H9 (cell line): ENCODE measurements around the gene SCAP. TPM values are rescaled to one million over a fixed set of nuclear protein-coding genes. Genes with fewer than 3 reads are reported as not detected.

Experiments used
- DNase-seq: peaks from one replicate; pipeline ENCODE4 v3.0.0-alpha.2; 2017
- H2AFZ ChIP-seq: one replicate; pipeline ENCODE4 v1.6.1; 2013; ENCODE audit warnings: mild to moderate bottlenecking, low read length, control low read depth, moderate library complexity
- H2AK5ac ChIP-seq: 2 replicates; pipeline ENCODE4 v1.6.1; 2013; ENCODE audit warnings: low read length, control low read depth, mixed read lengths; ENCODE audit not compliant: insufficient read length
- H2BK120ac ChIP-seq: one replicate; pipeline ENCODE4 v1.6.1; 2013; ENCODE audit warnings: low read depth, mild to moderate bottlenecking, low read length, control low read depth, inconsistent platforms; ENCODE audit not compliant: poor library complexity, severe bottlenecking
- H2BK12ac ChIP-seq: 2 replicates; pipeline ENCODE4 v1.6.1; 2013; ENCODE audit warnings: low read length, control low read depth, mixed read lengths, low read depth; ENCODE audit not compliant: insufficient read length
- H2BK15ac ChIP-seq: 2 replicates; pipeline ENCODE4 v1.6.1; 2013; ENCODE audit warnings: low read depth, low read length, control low read depth
- H2BK20ac ChIP-seq: one replicate; pipeline ENCODE4 v1.6.1; 2013; ENCODE audit warnings: low read depth, mild to moderate bottlenecking, low read length, control low read depth, inconsistent platforms; ENCODE audit not compliant: poor library complexity, severe bottlenecking
- H2BK5ac ChIP-seq: 2 replicates; pipeline ENCODE4 v1.6.1; 2013; ENCODE audit warnings: low read length, control low read depth, mixed read lengths; ENCODE audit not compliant: insufficient read length
- H3K14ac ChIP-seq: 2 replicates; pipeline ENCODE4 v1.6.1; 2013; ENCODE audit warnings: low read length, control low read depth; ENCODE audit not compliant: insufficient read depth
- H3K18ac ChIP-seq: 2 replicates; pipeline ENCODE4 v1.6.1; 2013; ENCODE audit warnings: low read depth, mild to moderate bottlenecking, mixed read lengths, low read length, control low read depth; ENCODE audit not compliant: insufficient read length
- H3K23ac ChIP-seq: 2 replicates; pipeline ENCODE4 v1.6.1; 2013; ENCODE audit warnings: low read length, control low read depth, mixed read lengths, low read depth; ENCODE audit not compliant: insufficient read length
- H3K23me2 ChIP-seq: 2 replicates; pipeline ENCODE4 v1.6.1; 2013; ENCODE audit warnings: low read depth, mild to moderate bottlenecking, mixed read lengths, low read length, control low read depth; ENCODE audit not compliant: insufficient read length, poor library complexity, severe bottlenecking
- H3K27ac ChIP-seq: 2 replicates; pipeline ENCODE4 v1.5.1; 2013; ENCODE audit warnings: low read length, control low read depth, mixed read lengths, low read depth; ENCODE audit not compliant: insufficient read length
- H3K27me3 ChIP-seq: 2 replicates; pipeline ENCODE4 v1.6.1; 2013; ENCODE audit warnings: low read length, control low read depth, inconsistent platforms; ENCODE audit not compliant: insufficient read depth
- H3K4ac ChIP-seq: 2 replicates; pipeline ENCODE4 v1.6.1; 2013; ENCODE audit warnings: low read depth, mild to moderate bottlenecking, control low read depth, inconsistent platforms, low read length, moderate library complexity
- H3K4me1 ChIP-seq: 2 replicates; pipeline ENCODE4 v1.6.1; 2013; ENCODE audit warnings: low read length, control low read depth, inconsistent platforms; ENCODE audit not compliant: insufficient read depth
- H3K4me2 ChIP-seq: 2 replicates; pipeline ENCODE4 v1.6.1; 2013; ENCODE audit warnings: low read length, control low read depth, mixed read lengths; ENCODE audit not compliant: insufficient read length, insufficient read depth
- H3K56ac ChIP-seq: 2 replicates; pipeline ENCODE4 v1.6.1; 2013; ENCODE audit warnings: low read depth, mild to moderate bottlenecking, mixed read lengths, low read length, control low read depth; ENCODE audit not compliant: insufficient read length
- H3K79me1 ChIP-seq: 2 replicates; pipeline ENCODE4 v1.6.1; 2013; ENCODE audit warnings: low read depth, mild to moderate bottlenecking, moderate library complexity, low read length, control low read depth, inconsistent platforms; ENCODE audit not compliant: insufficient read depth, poor library complexity, severe bottlenecking
- H3K79me2 ChIP-seq: 2 replicates; pipeline ENCODE4 v1.6.1; 2013; ENCODE audit warnings: low read length, control low read depth, inconsistent platforms; ENCODE audit not compliant: insufficient read depth
- H3K9ac ChIP-seq: 2 replicates; pipeline ENCODE4 v1.6.1; 2013; ENCODE audit warnings: low read length, control low read depth, mixed read lengths; ENCODE audit not compliant: insufficient read length; ENCODE audit errors: extremely low read depth
- H3K9me3 ChIP-seq: one replicate; pipeline ENCODE4 v1.6.1; 2013; ENCODE audit warnings: low read depth, low read length, inconsistent platforms; ENCODE audit not compliant: control insufficient read depth
- H3T11ph ChIP-seq: one replicate; pipeline ENCODE4 v1.6.1; 2013; ENCODE audit warnings: mild to moderate bottlenecking, low read length, control low read depth, inconsistent platforms
- H4K20me1 ChIP-seq: one replicate; pipeline ENCODE4 v1.6.1; 2013; ENCODE audit not compliant: control insufficient read depth, insufficient read length, insufficient read depth
- H4K5ac ChIP-seq: 2 replicates; pipeline ENCODE4 v1.6.1; 2013; ENCODE audit warnings: low read depth, mild to moderate bottlenecking, mixed read lengths, low read length, control low read depth; ENCODE audit not compliant: insufficient read length
- H4K8ac ChIP-seq: replicated peaks from 2 replicates; pipeline ENCODE4 v1.6.1; 2013; ENCODE audit warnings: low read length, control low read depth, mixed read lengths, low read depth; ENCODE audit not compliant: insufficient read length
- H4K91ac ChIP-seq: 2 replicates; pipeline ENCODE4 v1.6.1; 2013; ENCODE audit warnings: low read depth, mild to moderate bottlenecking, moderate library complexity, mixed read lengths, low read length, control low read depth; ENCODE audit not compliant: insufficient read length
- H3K27ac Mint-ChIP-seq, 3 experiments: 2 replicates in 2 of 3; 3 replicates in 1 of 3; pipeline ENCODE4 v1.8.0; 2020 to 2021; ENCODE audit warnings: mixed read lengths in 3 of 3, mild to moderate bottlenecking in 1 of 3, moderate library complexity in 1 of 3
- H3K27me3 Mint-ChIP-seq: 2 replicates; pipeline ENCODE4 v1.8.0; 2021; ENCODE audit warnings: low read depth, mild to moderate bottlenecking, moderate library complexity, mixed read lengths
- H3K36me3 Mint-ChIP-seq, 3 experiments: 2 replicates in 2 of 3; 3 replicates in 1 of 3; pipeline ENCODE4 v1.8.0; 2020 to 2021; ENCODE audit warnings: low read depth in 3 of 3, mixed read lengths in 3 of 3; ENCODE audit not compliant: insufficient read depth in 1 of 3
- H3K4me1 Mint-ChIP-seq, 2 experiments: 2 replicates each; pipeline ENCODE4 v1.8.0; 2020; ENCODE audit warnings: mixed read lengths in 2 of 2
- H3K4me3 Mint-ChIP-seq, 2 experiments: 2 replicates in 1 of 2; 3 replicates in 1 of 2; pipeline ENCODE4 v1.8.0; 2020 to 2021; ENCODE audit warnings: mild to moderate bottlenecking in 2 of 2, mixed read lengths in 2 of 2, moderate library complexity in 1 of 2
- H3K9me3 Mint-ChIP-seq, 2 experiments: 2 replicates in 1 of 2; 3 replicates in 1 of 2; pipeline ENCODE4 v1.8.0; 2020; ENCODE audit warnings: mild to moderate bottlenecking in 2 of 2, mixed read lengths in 2 of 2, moderate library complexity in 1 of 2
- CTCF ChIP-seq: fragments of 200-600 bp; sonication (generic); conservative IDR thresholded peaks from 3 replicates; pipeline ENCODE4 v1.8.0; 2021; ENCODE audit warnings: antibody characterized with exemption, mild to moderate bottlenecking
- WGBS: extraction: QIAGEN DNeasy Blood & Tissue Kit; methylation state at CpG from one replicate; pipeline ENCODE4 v1.1.7; 2013; ENCODE audit warnings: missing lambda C conversion rate, low lambda C conversion rate, mixed read lengths; ENCODE audit not compliant: insufficient read length; ENCODE audit errors: extremely low coverage; 5-methylcytosine and 5-hydroxymethylcytosine counted together
- total RNA-seq: library from RNA; stranded (reverse); gene quantifications from 2 replicates; pipeline ENCODE4 v1.2.1, GENCODE V29; 2021

SCAP gene
- total RNA-seq, 1 experiment from 2014 or later: 104 TPM

DNA sequence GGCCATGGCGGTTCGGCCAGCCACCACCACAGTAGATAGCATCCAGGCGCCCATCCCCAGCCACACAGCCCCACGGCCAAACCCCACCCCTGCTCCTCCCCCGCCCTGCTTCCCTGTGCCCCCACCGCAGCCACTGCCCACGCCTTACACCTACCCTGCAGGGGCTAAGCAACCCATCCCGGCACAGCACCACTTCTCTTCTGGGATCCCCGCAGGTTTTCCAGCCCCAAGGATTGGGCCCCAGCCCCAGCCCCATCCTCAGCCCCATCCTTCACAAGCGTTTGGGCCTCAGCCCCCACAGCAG is 65.4 kb downstream of the SCAP start:
- H3K4me1 Mint-ChIP-seq: peaks cover 0 to 2% of the 10 kb centered on the region in 2 experiments; a peak in 2 of 4 replicates
- H3T11ph ChIP-seq: no peak overlapping the region
- H3K4me3 Mint-ChIP-seq: no peak overlapping the region
- H2BK120ac ChIP-seq: no peak overlapping the region
- H3K23ac ChIP-seq: no peak overlapping the region
- no peak overlapping the region for H3K4ac ChIP-seq
- no peaks in the 10 kb centered on the region for H4K20me1 ChIP-seq
- H2BK12ac ChIP-seq: no peak overlapping the region
- H3K4me2 ChIP-seq: no peak overlapping the region
- no peaks in the 10 kb centered on the region for H3K79me1 ChIP-seq
- H3K23me2 ChIP-seq: no peaks in the 10 kb centered on the region
- H2AFZ ChIP-seq: no peak overlapping the region
- H4K8ac ChIP-seq: no peak overlapping the region
- H3K36me3 Mint-ChIP-seq: peaks cover 26 to 62% (median 54%) of the 10 kb centered on the region in 3 experiments
- no peak for DNase-seq
- no peak overlapping the region for H4K91ac ChIP-seq
- no peak overlapping the region for H2BK15ac ChIP-seq
- no peaks in the 10 kb centered on the region for H3K9me3 Mint-ChIP-seq
- H3K9ac ChIP-seq: no peak overlapping the region
- TF ChIP-seq CTCF: no peak
- H3K27ac Mint-ChIP-seq: no peak overlapping the region
- no peaks in the 10 kb centered on the region; the same call in 1 of the 2 replicates for H3K27me3 Mint-ChIP-seq
- no CpG with 5 or more reads among the region's 10 CpGs for WGBS
- H3K79me2 ChIP-seq: no peaks in the 10 kb centered on the region
- no peak overlapping the region for H4K5ac ChIP-seq
- H3K27ac ChIP-seq: no peak overlapping the region
- H3K4me1 ChIP-seq: no peaks in the 10 kb centered on the region
- H2BK20ac ChIP-seq: no peak overlapping the region
- no peak overlapping the region for H3K18ac ChIP-seq
- no peak overlapping the region for H3K14ac ChIP-seq
- no peaks in the 10 kb centered on the region for H3K27me3 ChIP-seq
- no peaks in the 10 kb centered on the region for H3K9me3 ChIP-seq
- H3K56ac ChIP-seq: no peak overlapping the region
- no peak overlapping the region for H2BK5ac ChIP-seq
- H2AK5ac ChIP-seq: no peak overlapping the region
